PC-9 (cell line): ENCODE results near the gene PARP2.

Experiments
- CTCF ChIP-seq: fragments of 200-600 bp; sonication (generic); conservative IDR thresholded peaks from 2 replicates; pipeline ENCODE4 v1.6.1; 2017; ENCODE audit warnings: mixed run types, antibody characterized with exemption, mild to moderate bottlenecking, moderate library complexity
- EZH2 ChIP-seq: fragments of 200-600 bp; sonication (generic); IDR thresholded peaks from 2 replicates; pipeline ENCODE4 v1.8.0; 2017; ENCODE audit warnings: antibody characterized with exemption, low read depth

- TF ChIP-seq EZH2 (no peak), CTCF (no peak)
Observed at GRCh38 chr14:20332431-20332787, 11.0 kb upstream of the PARP2 start.
